ENCODE data around the gene TACR1.
"Not testable (repeated sequence)": the region's sequence is repeated elsewhere in the genome, so short reads cannot be mapped to it uniquely, and the experiment has no call there.

Gene TACR1

DNA sequence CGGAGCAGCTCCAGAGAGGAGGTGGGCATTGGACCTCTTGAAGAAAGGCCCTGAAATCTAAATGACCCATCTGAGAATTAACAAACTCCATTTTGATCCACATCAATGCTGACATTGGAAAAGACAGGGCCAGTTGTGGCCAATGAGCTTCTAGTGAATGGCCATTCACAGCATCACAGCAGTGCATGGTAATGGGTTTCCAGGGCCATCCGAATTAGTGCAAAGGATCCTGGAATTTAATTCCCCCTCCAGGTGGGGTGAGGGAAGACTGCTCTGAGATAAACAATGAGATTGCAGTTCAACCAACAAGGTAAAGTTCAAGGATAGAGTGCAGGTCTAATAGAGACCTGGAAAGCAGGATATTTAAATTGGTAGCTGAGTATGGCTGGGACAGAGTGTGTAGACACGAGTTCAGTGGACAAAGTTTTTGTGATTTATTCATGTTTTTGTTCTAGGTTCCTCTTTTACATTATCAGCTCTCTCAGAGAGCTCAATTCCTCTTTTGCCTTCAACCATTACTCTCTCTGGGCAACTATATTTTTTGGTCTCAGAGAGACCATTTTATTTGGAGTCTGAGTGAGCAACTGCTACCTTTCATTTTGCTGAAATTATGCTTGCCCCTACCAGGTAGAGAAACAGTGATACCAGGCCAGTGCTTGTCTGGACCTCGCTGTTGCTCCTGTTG, 5.0 kb downstream of the TACR1 start:
- DNase-seq (ENCODE audit: low read depth): no peak

GRCh38 chr2:75192496-75192895, 6.8 kb downstream of the TACR1 start:
- no peak for DNase-seq (ENCODE audit: low read depth)

GRCh38 chr2:75190271-75190990, 8.9 kb downstream of the TACR1 start:
- no peak for DNase-seq (ENCODE audit: low read depth)

DNA sequence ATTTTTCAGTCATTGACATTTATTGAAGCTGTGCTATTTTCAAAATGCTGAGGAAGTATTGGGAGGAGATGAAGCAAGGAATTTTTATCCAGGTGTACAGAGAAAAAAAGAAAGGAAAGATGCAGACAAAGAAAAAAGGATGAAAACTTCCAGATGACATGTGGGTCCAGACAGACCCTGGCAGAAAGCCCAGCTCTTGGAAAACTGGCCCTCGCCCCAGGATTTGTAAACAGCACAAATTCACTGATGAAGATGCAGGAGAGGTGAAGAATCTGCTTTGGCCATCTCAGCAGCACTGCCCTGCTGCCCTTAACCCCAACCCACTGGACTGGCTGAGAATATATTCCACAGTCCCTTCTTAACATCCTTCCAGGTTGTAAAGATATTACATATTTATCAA, 12.5 kb downstream of the TACR1 start:
- DNase-seq (ENCODE audit: low read depth): no peak

- no peak for DNase-seq (ENCODE audit: low read depth)
Observed at GRCh38 chr2:75182606-75183005, 16.7 kb downstream of the TACR1 start.

- no peak for DNase-seq (ENCODE audit: low read depth)
Observed at GRCh38 chr2:75180476-75180875, 18.8 kb downstream of the TACR1 start.

DNA sequence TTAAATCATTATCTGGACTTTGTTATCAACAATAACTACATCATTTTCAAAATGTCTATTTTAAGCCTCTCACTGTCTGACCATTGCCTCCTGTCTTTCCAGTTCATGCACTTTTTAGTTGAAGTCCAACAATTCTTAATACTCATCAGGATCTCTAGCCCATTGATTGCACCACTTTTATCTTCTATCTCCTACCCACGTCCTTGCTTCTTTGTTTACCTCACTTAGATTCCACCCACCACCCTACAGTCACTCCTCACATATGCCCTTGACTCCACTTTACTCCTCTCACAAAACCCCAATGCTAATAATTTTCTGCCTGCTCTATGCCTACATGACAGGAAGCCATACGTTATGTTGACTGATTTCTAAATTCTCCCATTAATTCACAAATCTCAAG, 21.9 kb downstream of the TACR1 start:
- DNase-seq (ENCODE audit: low read depth): no peak

GRCh38 chr2:75175456-75175855, 23.9 kb downstream of the TACR1 start:
- DNase-seq (ENCODE audit: low read depth): no peak

DNA sequence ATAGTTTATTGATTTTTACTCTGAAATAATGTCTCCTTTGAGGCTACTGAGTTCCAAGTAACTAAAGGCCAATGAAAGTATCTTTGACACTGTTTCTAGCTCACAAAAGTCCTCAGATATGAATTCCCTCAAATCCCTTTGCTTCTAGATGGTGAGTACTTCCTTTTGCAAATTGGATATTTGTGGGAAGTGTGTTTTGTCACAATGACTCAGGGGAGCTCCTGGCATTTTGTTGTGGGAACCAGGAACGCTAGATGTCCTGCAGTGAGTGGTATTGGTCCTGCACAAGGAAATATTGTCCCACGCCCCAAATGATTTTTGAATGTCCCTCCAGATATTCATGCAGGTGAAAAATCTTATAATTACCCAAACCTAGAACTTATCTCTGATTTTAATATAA, 24.3 kb downstream of the TACR1 start:
- DNase-seq (ENCODE audit: low read depth): no peak

GRCh38 chr2:75174519-75174918, 24.8 kb downstream of the TACR1 start:
- DNase-seq (ENCODE audit: low read depth): no peak

DNA sequence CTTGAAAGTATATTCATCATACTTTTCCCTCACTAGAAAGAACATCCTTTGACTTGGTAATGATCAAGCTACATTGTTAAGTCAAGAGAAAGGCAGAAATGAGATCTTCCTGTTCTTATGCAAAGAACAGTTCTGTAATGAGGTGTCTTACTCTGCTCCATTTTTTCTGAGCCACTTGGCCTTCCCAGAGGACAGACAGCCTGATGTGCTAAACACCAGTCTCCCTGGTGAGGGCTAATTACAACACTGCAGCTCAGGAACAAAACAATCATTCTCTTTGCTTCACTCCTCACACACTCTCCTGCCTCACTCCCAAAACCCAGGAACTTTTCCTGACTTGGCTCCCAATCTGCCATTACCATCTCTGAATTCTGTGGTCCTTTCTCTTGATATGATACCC, 25.6 kb downstream of the TACR1 start:
- no peak for DNase-seq (ENCODE audit: low read depth)

DNA sequence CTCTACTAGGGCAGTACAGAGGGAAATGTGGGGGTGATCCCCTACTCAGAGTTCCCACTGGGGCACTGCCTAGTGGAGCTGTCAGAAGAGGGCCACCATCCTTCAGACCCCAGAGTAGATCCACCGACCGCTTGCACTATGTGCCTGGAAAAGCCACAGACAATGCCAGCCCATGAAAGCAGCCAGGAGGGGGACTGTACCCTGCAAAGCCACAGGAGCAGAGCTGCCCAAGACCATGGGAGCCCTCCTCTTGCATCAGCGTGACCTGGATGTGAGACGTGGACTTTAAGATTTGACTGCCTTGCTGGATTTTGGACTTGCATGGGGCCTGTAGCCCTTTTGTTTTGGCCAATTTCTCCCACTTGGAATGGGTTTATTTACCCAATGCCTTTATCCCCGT, 27.9 kb downstream of the TACR1 start:
- DNase-seq (ENCODE audit: low read depth): not testable (repeated sequence)

DNA sequence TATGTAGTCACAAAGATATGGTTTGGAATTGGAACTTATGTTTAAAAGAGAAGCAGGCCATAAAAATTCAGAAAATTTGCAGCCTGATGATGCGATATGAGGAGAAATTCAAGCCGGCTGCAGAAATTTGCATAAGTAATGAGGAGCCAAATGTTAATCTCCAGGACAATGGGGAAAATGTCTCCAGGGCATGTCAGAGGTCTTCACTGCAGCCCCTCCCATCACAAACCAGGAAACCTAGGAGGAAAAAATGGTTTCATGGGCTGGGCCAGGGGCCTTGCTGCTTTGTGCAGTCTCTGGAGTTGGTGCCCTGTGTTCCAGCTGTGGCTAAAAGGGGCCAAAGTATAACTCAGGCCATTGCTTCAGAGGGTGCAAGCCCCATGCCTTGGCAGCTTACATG, 28.4 kb downstream of the TACR1 start:
- no peak for DNase-seq (ENCODE audit: low read depth)

- DNase-seq (ENCODE audit: low read depth): no peak
Observed at GRCh38 chr2:75168186-75168585, 31.1 kb downstream of the TACR1 start.

DNA sequence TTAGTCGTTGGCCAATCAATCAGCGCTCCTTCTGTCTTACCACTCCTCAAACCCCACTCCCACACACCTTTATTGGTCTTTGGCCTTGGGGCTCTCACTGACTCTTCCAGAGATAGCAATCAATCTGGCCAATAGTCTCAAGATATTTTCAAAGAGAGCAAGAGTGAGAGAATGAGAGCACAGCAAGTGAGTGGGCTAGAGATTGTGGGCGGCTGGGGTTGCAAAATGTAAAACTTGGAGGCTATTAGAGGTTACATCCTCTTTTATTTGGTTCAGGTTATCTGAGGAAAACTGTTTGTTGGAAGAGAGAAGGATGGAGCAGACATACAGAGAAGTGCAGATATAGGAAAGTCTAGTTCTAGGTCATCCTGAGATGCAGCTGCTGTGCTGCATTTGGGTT, 32.8 kb downstream of the TACR1 start:
- DNase-seq (ENCODE audit: low read depth): no peak

- no peak for DNase-seq (ENCODE audit: low read depth)
Observed at GRCh38 chr2:75162897-75163296, 36.4 kb downstream of the TACR1 start.

DNA sequence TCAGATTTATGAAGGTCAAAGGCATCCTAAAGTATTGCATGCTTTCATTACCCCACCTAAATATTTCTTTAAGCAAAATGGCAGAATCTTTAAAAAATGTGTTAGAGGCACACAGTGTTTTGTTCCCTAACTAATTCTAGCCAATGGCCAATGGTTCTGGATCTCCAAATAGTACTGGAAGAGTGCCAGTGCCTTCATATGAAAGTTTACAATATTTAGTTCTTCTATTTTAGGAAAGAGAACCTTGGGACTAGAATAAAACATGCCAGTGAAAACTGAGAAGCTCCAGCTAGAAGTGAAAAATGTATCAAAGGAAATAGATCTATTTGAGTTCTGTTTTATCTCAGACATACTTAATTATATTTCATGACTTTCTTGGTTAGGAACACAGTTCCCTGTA, 37.1 kb downstream of the TACR1 start:
- DNase-seq (ENCODE audit: low read depth): no peak

- no peak for DNase-seq (ENCODE audit: low read depth)
Observed at GRCh38 chr2:75157435-75157834, 41.9 kb downstream of the TACR1 start.

DNA sequence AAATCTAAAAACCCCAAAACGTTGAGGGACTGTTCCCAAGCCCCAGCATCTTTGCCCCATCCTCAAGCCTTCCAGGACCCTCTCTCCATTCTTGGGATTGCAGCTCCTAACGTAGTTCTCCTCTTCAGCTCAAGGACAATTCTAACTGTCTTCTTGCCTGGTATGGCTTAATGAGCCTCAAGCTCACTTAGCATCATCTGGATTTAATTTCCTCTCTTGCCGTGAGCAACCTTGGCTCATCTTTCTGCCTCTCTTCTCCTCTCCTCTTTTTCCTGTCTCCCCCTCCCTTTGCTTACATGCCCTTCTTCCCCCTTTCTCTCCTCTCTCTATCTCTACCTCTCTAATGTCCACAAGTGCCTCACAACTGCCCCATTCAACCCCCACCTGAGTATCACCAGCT, 44.2 kb downstream of the TACR1 start:
- no peak for DNase-seq (ENCODE audit: low read depth)

DNA sequence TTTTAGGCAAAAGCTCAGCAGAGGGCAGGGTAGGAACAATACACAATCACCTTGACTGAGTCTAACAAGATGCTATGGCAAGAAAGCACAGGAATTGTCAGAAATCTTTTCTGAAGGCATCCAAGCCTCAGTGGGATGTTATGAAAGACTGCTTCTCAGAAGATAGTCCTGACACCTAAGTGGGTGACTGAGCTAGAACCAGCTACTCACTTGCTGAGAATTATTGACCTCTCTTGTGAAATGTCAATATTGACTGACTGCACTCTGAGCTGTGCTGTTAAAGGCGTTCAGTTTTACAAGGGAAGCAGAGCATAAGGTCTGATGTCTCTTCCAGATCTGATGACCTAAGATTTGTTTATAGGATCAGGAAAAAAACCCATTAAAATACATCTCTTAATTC, 46.1 kb downstream of the TACR1 start:
- DNase-seq (ENCODE audit: low read depth): no peak

DNA sequence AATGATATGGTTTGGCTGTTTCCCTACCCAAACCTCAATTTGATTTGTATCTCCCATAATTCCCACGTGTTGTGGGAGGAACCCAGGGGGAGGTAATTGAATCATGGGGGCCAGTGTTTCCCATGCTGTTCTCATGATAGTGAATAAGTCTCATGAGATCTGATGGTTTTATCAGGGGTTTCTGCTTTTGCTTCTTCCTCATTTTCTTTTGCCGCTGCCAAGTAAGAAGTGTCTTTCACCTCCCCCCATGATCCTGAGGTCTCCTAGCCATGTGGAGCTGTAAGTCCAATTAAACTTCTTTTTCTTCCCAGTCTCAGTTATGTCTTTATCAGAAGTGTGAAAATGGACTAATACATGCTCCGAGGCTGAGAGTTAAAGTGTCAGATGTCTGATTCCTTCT, 47.1 kb downstream of the TACR1 start:
- DNase-seq (ENCODE audit: low read depth): not testable (repeated sequence)

DNA sequence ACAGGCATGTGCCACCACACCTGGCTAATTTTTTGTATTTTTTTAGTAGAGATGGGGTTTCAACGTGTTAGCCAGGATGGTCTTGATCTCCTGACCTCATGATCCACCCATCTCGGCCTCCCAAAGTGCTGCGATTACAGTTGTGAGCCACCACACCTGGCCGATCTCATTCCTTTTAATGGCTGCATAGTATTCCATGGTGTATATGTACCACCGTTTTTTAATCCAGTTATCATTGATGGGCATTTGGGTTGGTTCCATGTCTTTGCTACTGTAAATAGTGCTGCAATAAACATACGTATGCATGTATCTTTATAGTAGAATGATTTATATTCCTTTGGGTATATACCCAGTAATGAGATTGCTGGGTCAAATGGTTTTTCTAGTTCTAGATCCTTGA, 51.4 kb downstream of the TACR1 start:
- not testable (repeated sequence) for DNase-seq (ENCODE audit: low read depth)

GRCh38 chr2:75146606-75147332, 52.6 kb downstream of the TACR1 start:
- no peak for DNase-seq (ENCODE audit: low read depth)

All from stimulated activated CD8-positive, alpha-beta memory T cell treated with anti-CD3 and anti-CD28 coated beads, Interleukin-15, amount 100 ng/mL, for 1 hour (primary cell).